HepG2 (cell line): ENCODE data around the gene DNAJA3. TPM values are rescaled to one million over a fixed set of nuclear protein-coding genes. Genes with fewer than 3 reads are reported as not detected.

Experiments used
- GABPB1 ChIP-seq: IDR thresholded peaks from 2 replicates; pipeline ENCODE4 v1.6.1; 2016; ENCODE audit warnings: mild to moderate bottlenecking, missing genetic modification reagents, moderate library complexity, missing compliant biosample characterization
- HIVEP1 ChIP-seq: sonication (generic); formaldehyde crosslinking; IDR thresholded peaks from 2 replicates; pipeline ENCODE4 v1.4.0; 2020; ENCODE audit warnings: mild to moderate bottlenecking, missing genetic modification reagents
- HNRNPLL ChIP-seq: fragments of 200-400 bp; formaldehyde crosslinking; IDR thresholded peaks from 2 replicates; pipeline ENCODE4 v1.6.1; 2017; ENCODE audit warnings: mild to moderate bottlenecking, low read depth, low read length; ENCODE audit not compliant: poor library complexity, severe bottlenecking
- MYNN ChIP-seq: sonication (generic); formaldehyde crosslinking; IDR thresholded peaks from 2 replicates; pipeline ENCODE4 v1.4.0; 2020; ENCODE audit warnings: mild to moderate bottlenecking, low read depth, missing genetic modification reagents
- PAF1 ChIP-seq: IDR thresholded peaks from 2 replicates; pipeline ENCODE4 v1.6.1; 2016; ENCODE audit warnings: missing genetic modification reagents, missing compliant biosample characterization
- PCBP2 ChIP-seq: fragments of 200-400 bp; formaldehyde crosslinking; optimal IDR thresholded peaks from 2 replicates; pipeline ENCODE3; 2018; ENCODE audit warnings: low read length, low read depth; ENCODE audit not compliant: poor library complexity, severe bottlenecking
- PPARG ChIP-seq: conservative IDR thresholded peaks from 2 replicates; pipeline ENCODE4 v1.6.1; 2016; ENCODE audit warnings: missing biosample characterization, missing genetic modification reagents
- ZBTB20 ChIP-seq: sonication (generic); formaldehyde crosslinking; IDR thresholded peaks from 2 replicates; pipeline ENCODE4 v1.8.1; 2023; ENCODE audit warnings: missing genetic modification reagents, low read depth, mild to moderate bottlenecking, borderline replicate concordance
- ZNF335 ChIP-seq: sonication (generic); formaldehyde crosslinking; IDR thresholded peaks from 2 replicates; pipeline ENCODE4 v1.4.0; 2020; ENCODE audit warnings: missing genetic modification reagents
- ZNF775 ChIP-seq: sonication (generic); formaldehyde crosslinking; IDR thresholded peaks from 2 replicates; pipeline ENCODE4 v1.4.0; 2020; ENCODE audit warnings: missing genetic modification reagents, mild to moderate bottlenecking, moderate library complexity, borderline replicate concordance
- polyA plus RNA-seq, 8 experiments: library from polyadenylated mRNA; depleted of rRNA in 3 of 8; stranded (reverse) in 7 of 8; unstranded in 1 of 8; fragments of >200 nt; fragmentation: Illumina TruSeq in 4 of 8; extraction: Trizol in 4 of 8; gene quantifications; 2 replicates each; pipeline versions ENCODE4 v1.2.1 to v1.2.3, GENCODE V29; 2011 to 2016; ENCODE audit warnings: low read depth in 4 of 8, missing spikeins in 1 of 8, mixed read lengths in 1 of 8; ENCODE audit not compliant: insufficient read depth in 1 of 8
- total RNA-seq, 5 experiments: library from RNA; depleted of rRNA; stranded (reverse); fragments of >200 nt; fragmentation: Illumina TruSeq; extraction: Trizol; gene quantifications; 2 replicates each; pipeline ENCODE4 v1.2.3, GENCODE V29; 2016; ENCODE audit warnings: low read depth in 1 of 5
- TF ChIP-seq, protein P1 (sequence below): sonication (generic); formaldehyde crosslinking; IDR thresholded peaks from 2 replicates; pipeline ENCODE4 v1.5.1; 2020; ENCODE audit warnings: mild to moderate bottlenecking, missing genetic modification reagents, borderline replicate concordance
- TF ChIP-seq, protein P2 (sequence below): sonication (generic); formaldehyde crosslinking; conservative IDR thresholded peaks from 2 replicates; pipeline ENCODE4 v1.8.1; 2023; ENCODE audit warnings: missing genetic modification reagents
- TF ChIP-seq, protein P3 (sequence below): sonication (generic); formaldehyde crosslinking; IDR thresholded peaks from 2 replicates; pipeline ENCODE4 v1.4.0; 2020; ENCODE audit warnings: missing genetic modification reagents
- TF ChIP-seq, protein P4 (sequence below): sonication (generic); formaldehyde crosslinking; IDR thresholded peaks from 2 replicates; pipeline ENCODE4 v1.8.1; 2022; ENCODE audit warnings: mild to moderate bottlenecking, missing genetic modification reagents

The DNAJA3 gene
- total and polyA plus RNA-seq, 2 of the 13 experiments (the other 11 are each of a cell fraction or from before 2014, with no cell fraction given), result 77.0 to 83.3 TPM

DNA sequence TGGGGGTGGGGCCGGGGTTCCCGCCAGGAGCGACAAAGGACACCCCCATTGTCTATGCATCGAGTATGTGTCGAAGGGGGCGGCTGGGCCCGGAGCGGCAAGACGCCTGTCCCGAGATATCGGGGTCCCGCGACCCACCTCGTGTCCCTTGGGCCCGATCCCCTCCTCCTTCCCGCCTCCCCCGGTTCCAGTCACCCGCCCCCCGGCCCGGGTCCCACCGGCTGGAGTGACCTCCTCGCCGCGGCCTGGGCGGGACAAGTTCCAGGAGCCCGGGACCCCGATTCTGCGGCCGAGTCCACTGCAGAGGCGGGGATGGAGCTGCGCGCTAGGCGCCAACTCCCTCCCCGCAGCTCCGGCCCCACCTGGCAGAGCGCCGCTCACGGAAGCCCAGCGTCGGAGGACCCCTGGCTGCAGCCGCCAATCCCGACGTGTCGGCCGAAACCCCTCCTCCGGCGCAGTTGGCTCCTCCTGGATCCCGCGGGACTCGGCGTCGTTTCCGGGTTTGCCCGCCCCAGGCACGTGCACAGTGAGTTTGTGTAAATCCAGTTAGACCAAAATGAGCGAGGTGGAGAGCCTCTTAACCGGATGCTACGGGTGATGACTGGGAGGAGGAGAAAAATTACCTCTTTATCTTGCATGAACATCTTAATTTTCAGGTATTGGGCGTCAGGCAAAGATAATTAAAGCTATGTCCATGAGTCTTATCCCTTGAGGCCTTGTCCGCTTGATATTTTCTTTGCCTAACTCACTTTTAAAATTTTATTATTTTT is 48.7 kb downstream of the DNAJA3 start, which contains the start of gene NMRAL1 (continued):
- TF ChIP-seq, protein P1, sequence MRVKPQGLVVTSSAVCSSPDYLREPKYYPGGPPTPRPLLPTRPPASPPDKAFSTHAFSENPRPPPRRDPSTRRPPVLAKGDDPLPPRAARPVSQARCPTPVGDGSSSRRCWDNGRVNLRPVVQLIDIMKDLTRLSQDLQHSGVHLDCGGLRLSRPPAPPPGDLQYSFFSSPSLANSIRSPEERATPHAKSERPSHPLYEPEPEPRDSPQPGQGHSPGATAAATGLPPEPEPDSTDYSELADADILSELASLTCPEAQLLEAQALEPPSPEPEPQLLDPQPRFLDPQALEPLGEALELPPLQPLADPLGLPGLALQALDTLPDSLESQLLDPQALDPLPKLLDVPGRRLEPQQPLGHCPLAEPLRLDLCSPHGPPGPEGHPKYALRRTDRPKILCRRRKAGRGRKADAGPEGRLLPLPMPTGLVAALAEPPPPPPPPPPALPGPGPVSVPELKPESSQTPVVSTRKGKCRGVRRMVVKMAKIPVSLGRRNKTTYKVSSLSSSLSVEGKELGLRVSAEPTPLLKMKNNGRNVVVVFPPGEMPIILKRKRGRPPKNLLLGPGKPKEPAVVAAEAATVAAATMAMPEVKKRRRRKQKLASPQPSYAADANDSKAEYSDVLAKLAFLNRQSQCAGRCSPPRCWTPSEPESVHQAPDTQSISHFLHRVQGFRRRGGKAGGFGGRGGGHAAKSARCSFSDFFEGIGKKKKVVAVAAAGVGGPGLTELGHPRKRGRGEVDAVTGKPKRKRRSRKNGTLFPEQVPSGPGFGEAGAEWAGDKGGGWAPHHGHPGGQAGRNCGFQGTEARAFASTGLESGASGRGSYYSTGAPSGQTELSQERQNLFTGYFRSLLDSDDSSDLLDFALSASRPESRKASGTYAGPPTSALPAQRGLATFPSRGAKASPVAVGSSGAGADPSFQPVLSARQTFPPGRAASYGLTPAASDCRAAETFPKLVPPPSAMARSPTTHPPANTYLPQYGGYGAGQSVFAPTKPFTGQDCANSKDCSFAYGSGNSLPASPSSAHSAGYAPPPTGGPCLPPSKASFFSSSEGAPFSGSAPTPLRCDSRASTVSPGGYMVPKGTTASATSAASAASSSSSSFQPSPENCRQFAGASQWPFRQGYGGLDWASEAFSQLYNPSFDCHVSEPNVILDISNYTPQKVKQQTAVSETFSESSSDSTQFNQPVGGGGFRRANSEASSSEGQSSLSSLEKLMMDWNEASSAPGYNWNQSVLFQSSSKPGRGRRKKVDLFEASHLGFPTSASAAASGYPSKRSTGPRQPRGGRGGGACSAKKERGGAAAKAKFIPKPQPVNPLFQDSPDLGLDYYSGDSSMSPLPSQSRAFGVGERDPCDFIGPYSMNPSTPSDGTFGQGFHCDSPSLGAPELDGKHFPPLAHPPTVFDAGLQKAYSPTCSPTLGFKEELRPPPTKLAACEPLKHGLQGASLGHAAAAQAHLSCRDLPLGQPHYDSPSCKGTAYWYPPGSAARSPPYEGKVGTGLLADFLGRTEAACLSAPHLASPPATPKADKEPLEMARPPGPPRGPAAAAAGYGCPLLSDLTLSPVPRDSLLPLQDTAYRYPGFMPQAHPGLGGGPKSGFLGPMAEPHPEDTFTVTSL (CRISPR knock-in tag), result no peak
- TF ChIP-seq MYNN (CRISPR knock-in tag) (no peak), ZNF775 (CRISPR knock-in tag) (no peak), ZNF335 (0 out of 2 replicates have a peak, but pooled peaks have one; percentile 71), HIVEP1 (CRISPR knock-in tag) (peak; percentile 25; the same call in 1 of the 2 replicates), ZBTB20 (peak; percentile 44; the same call in 1 of the 2 replicates), PAF1 (no peak), HNRNPLL (peak; percentile 58), PCBP2 (no peak), PPARG (CRISPR knock-in tag) (0 out of 2 replicates have a peak, but pooled peaks have one; percentile 16), GABPB1 (CRISPR knock-in tag) (peak; percentile 86)
- TF ChIP-seq, protein P2, sequence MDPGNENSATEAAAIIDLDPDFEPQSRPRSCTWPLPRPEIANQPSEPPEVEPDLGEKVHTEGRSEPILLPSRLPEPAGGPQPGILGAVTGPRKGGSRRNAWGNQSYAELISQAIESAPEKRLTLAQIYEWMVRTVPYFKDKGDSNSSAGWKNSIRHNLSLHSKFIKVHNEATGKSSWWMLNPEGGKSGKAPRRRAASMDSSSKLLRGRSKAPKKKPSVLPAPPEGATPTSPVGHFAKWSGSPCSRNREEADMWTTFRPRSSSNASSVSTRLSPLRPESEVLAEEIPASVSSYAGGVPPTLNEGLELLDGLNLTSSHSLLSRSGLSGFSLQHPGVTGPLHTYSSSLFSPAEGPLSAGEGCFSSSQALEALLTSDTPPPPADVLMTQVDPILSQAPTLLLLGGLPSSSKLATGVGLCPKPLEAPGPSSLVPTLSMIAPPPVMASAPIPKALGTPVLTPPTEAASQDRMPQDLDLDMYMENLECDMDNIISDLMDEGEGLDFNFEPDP, result no peak
- TF ChIP-seq, protein P3, sequence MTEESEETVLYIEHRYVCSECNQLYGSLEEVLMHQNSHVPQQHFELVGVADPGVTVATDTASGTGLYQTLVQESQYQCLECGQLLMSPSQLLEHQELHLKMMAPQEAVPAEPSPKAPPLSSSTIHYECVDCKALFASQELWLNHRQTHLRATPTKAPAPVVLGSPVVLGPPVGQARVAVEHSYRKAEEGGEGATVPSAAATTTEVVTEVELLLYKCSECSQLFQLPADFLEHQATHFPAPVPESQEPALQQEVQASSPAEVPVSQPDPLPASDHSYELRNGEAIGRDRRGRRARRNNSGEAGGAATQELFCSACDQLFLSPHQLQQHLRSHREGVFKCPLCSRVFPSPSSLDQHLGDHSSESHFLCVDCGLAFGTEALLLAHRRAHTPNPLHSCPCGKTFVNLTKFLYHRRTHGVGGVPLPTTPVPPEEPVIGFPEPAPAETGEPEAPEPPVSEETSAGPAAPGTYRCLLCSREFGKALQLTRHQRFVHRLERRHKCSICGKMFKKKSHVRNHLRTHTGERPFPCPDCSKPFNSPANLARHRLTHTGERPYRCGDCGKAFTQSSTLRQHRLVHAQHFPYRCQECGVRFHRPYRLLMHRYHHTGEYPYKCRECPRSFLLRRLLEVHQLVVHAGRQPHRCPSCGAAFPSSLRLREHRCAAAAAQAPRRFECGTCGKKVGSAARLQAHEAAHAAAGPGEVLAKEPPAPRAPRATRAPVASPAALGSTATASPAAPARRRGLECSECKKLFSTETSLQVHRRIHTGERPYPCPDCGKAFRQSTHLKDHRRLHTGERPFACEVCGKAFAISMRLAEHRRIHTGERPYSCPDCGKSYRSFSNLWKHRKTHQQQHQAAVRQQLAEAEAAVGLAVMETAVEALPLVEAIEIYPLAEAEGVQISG, result peak; percentile 49; the same call in 1 of the 2 replicates
- TF ChIP-seq, protein P4, sequence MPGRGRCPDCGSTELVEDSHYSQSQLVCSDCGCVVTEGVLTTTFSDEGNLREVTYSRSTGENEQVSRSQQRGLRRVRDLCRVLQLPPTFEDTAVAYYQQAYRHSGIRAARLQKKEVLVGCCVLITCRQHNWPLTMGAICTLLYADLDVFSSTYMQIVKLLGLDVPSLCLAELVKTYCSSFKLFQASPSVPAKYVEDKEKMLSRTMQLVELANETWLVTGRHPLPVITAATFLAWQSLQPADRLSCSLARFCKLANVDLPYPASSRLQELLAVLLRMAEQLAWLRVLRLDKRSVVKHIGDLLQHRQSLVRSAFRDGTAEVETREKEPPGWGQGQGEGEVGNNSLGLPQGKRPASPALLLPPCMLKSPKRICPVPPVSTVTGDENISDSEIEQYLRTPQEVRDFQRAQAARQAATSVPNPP (CRISPR knock-in tag), result no peak
